ENCODE results near the gene PXYLP1. TPM values are rescaled to one million over a fixed set of nuclear protein-coding genes. Genes with fewer than 3 reads are reported as not detected.

Gene PXYLP1
- total and polyA plus RNA-seq, 2 of the 8 experiments (the other 6 are each of a cell fraction or from before 2014, with no cell fraction given), result 19.4 to 20.6 TPM

DNA sequence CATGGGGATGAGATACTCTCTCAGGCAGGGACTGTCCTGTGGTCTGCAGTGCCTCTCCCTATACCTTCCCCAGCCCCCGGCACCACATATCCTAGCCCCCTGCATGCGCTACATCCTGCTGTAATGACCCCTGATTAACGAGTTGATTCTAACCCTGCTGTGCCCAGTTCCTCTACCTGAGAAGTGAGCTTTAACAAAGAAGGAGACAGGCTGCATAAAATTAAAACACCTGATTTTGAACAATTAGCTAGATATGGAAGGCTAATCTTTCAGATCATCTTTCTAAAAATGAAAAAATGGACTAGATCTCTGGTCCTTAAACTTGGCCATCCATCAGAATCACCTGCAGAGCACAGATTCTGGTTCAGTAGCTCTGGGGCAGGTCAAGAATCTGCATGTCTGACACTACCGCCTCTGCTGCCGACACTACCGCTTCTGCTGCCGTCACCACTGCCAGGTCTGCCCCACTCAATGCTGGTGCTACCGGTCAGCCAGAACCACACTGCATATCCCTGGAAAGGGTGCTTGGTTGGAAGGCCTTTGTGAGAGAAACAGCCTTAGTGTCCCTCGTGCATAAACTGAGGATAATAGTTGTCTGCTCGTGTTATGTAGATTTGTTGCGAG is 103.1 kb downstream of the PXYLP1 start:
- Histone ChIP-seq H3K4me3 (ENCODE audit: extremely low read depth in 1 of 4, insufficient read depth in 2 of 4, low read depth in 3 of 4, low read length in 4 of 4) (no peak overlapping the region), H4K20me1 (replicated peaks in 1 of 2; ENCODE audit: control insufficient read depth in 1 of 2, insufficient read depth in 2 of 2, low read length in 2 of 2) (no peaks in the 10 kb centered on the region), H3K23me2 (ENCODE audit: low read depth, low read length) (no peaks in the 10 kb centered on the region), H3K4me2 (ENCODE audit: insufficient read depth in 1 of 2, low read depth in 2 of 2, low read length in 2 of 2) (0 out of 4 replicates have a peak overlapping the region, but pooled peaks of 1 of the 2 experiments have one; percentile 21), H2BK5ac (ENCODE audit: low read depth, low read length) (no peak overlapping the region), H3K9me3 (ENCODE audit: insufficient read depth in 2 of 2, low read depth in 1 of 2, low read length in 1 of 2) (no peaks in the 10 kb centered on the region), H3K4ac (replicated peaks; ENCODE audit: insufficient read length, low read depth, low read length) (no peak overlapping the region), H2BK20ac (ENCODE audit: low read length) (0 out of 2 replicates have a peak overlapping the region, but pooled peaks have one; percentile 76), H3K4me1 (replicated peaks in 1 of 4; ENCODE audit: control insufficient read depth in 3 of 4, insufficient read depth in 4 of 4, low read length in 3 of 4) (peaks cover 0 to 5% (median 3%) of the 10 kb centered on the region in 4 experiments; a peak in 3 of 7 replicates), H2AK5ac (ENCODE audit: low read depth, low read length) (no peak overlapping the region), H3K18ac (ENCODE audit: extremely low read depth, low read length) (no peak overlapping the region), H3K27ac (ENCODE audit: low read depth, low read length) (no peak overlapping the region), H3K79me2 (ENCODE audit: control insufficient read depth in 1 of 2, insufficient read depth in 2 of 2, low read length in 2 of 2) (no peaks in the 10 kb centered on the region), H3K56ac (replicated peaks; ENCODE audit: insufficient read length, low read depth, low read length) (no peak overlapping the region), H3K27me3 (replicated peaks in 1 of 4; ENCODE audit: control insufficient read depth in 3 of 4, extremely low read depth in 1 of 4, insufficient read depth in 3 of 4, low read length in 3 of 4) (no peaks in the 10 kb centered on the region), H4K91ac (replicated peaks; ENCODE audit: insufficient read length, low read length) (peak overlapping the region; percentile 39), H4K8ac (ENCODE audit: extremely low read depth, insufficient read depth, low read length) (no peak overlapping the region), H3K79me1 (ENCODE audit: low read depth, low read length) (no peaks in the 10 kb centered on the region), H3K36me3 (ENCODE audit: control insufficient read depth in 2 of 4, insufficient read depth in 4 of 4, low read length in 3 of 4) (no peaks in the 10 kb centered on the region), H2BK12ac (ENCODE audit: low read depth, low read length) (no peak overlapping the region; the same call in 1 of the 2 replicates), H3K9ac (replicated peaks in 1 of 4; ENCODE audit: extremely low read depth in 1 of 4, low read depth in 3 of 4, low read length in 3 of 4) (no peak overlapping the region; a peak in 1 of 7 replicates), H3K14ac (ENCODE audit: insufficient read length) (no peak overlapping the region), H2BK120ac (replicated peaks; ENCODE audit: low read depth, low read length) (peak overlapping the region; percentile 26), H3K23ac (ENCODE audit: insufficient read length) (no peak overlapping the region), H2AFZ (ENCODE audit: low read length) (peak overlapping the region; percentile 10; the same call in 1 of the 2 replicates), H2BK15ac (ENCODE audit: low read length) (no peak overlapping the region), H4K5ac (ENCODE audit: insufficient read length, low read depth, low read length) (no peak overlapping the region)
- WGBS, 2 experiments (ENCODE audit: extremely low coverage in 1 of 2, insufficient coverage in 1 of 2, insufficient read length in 1 of 2, insufficient replicate concordance in 2 of 2, low coverage in 1 of 2, low lambda C conversion rate in 2 of 2, missing lambda C conversion rate in 1 of 2), result 85% methylated on average over 11 of the region's 11 CpGs; no CpG with 5 or more reads in 1 of the 2 experiments
- POLR2A ChIA-PET (ENCODE audit: partially characterized antibody), result interaction anchor here (0.5 to 0.9 kb wide), 3 partner anchors 9 to 1139 kb away, joined by 3 to 4 read pairs (median 3); no protein-coding TSS in a partner anchor
- CTCF ChIA-PET (ENCODE audit: partially characterized antibody), result interaction anchor here (0.6 to 3.4 kb wide), 10 partner anchors 11 to 227 kb away, joined by 3 to 12 read pairs (median 4); no protein-coding TSS in a partner anchor
- TF ChIP-seq SUZ12 (IDR thresholded peaks at IDR 0.05; ENCODE audit: low read length), result no peak
- TF ChIP-seq SP2 (IDR thresholded peaks at IDR 0.05; ENCODE audit: low read length), result no peak
- no peak for TF ChIP-seq BRCA1 (IDR thresholded peaks at IDR 0.05; ENCODE audit: low read depth, low read length)
- no peak for TF ChIP-seq JUN (IDR thresholded peaks at IDR 0.05; ENCODE audit: low read depth, low read length)
- TF ChIP-seq SIN3A (conservative IDR thresholded peaks at IDR 0.05 in 1 of 2, IDR thresholded peaks at IDR 0.05 in 1 of 2; ENCODE audit: low read depth in 1 of 2, low read length in 2 of 2), result no peak
- TF ChIP-seq SIX5 (IDR thresholded peaks at IDR 0.05; ENCODE audit: low read depth, low read length), result no peak
- TF ChIP-seq, protein P1, sequence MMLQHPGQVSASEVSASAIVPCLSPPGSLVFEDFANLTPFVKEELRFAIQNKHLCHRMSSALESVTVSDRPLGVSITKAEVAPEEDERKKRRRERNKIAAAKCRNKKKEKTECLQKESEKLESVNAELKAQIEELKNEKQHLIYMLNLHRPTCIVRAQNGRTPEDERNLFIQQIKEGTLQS (IDR thresholded peaks at IDR 0.05; ENCODE audit: insufficient read depth, low read depth, low read length), result no peak
- TF ChIP-seq, protein P2, sequence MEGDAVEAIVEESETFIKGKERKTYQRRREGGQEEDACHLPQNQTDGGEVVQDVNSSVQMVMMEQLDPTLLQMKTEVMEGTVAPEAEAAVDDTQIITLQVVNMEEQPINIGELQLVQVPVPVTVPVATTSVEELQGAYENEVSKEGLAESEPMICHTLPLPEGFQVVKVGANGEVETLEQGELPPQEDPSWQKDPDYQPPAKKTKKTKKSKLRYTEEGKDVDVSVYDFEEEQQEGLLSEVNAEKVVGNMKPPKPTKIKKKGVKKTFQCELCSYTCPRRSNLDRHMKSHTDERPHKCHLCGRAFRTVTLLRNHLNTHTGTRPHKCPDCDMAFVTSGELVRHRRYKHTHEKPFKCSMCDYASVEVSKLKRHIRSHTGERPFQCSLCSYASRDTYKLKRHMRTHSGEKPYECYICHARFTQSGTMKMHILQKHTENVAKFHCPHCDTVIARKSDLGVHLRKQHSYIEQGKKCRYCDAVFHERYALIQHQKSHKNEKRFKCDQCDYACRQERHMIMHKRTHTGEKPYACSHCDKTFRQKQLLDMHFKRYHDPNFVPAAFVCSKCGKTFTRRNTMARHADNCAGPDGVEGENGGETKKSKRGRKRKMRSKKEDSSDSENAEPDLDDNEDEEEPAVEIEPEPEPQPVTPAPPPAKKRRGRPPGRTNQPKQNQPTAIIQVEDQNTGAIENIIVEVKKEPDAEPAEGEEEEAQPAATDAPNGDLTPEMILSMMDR (IDR thresholded peaks at IDR 0.05; ENCODE audit: control extremely low read depth in 1 of 3, insufficient read depth in 1 of 3, low read depth in 1 of 3, low read length in 3 of 3), result no peak
- TF ChIP-seq EZH2 (IDR thresholded peaks at IDR 0.05; ENCODE audit: low read depth, low read length, severe bottlenecking), result no peak
- DNase-seq (ENCODE audit: low read depth in 1 of 2, low spot score in 2 of 2), result no peak
- FAIRE-seq, result no peak
